DND-41 (cell line): ENCODE data around the gene LRRC47.

ENCODE experiments used
- CTCF ChIP-seq: IDR thresholded peaks from 2 replicates; pipeline ENCODE4 v1.5.1; 2012; ENCODE audit warnings: borderline replicate concordance, low read length, moderate library complexity, mild to moderate bottlenecking; ENCODE audit not compliant: poor library complexity, severe bottlenecking; ENCODE audit errors: extremely low read depth
- EZH2 ChIP-seq: IDR thresholded peaks from 3 replicates; pipeline ENCODE4 v1.6.1; 2012; ENCODE audit warnings: borderline replicate concordance, low read depth, mild to moderate bottlenecking, moderate library complexity, low read length, inconsistent platforms; ENCODE audit not compliant: severe bottlenecking

- TF ChIP-seq CTCF: no peak
- TF ChIP-seq EZH2: no peak
Measured at GRCh38 chr1:3747903-3748302, 48.4 kb downstream of the LRRC47 start.
